GM13977 (cell line): ENCODE measurements around the gene ITGB1BP1.

Source experiments
- DNase-seq: peaks from one replicate; pipeline ENCODE4 v3.0.0; 2012; ENCODE audit warnings: low spot score
- in situ Hi-C: fragments of 300-500 bp; cut with MboI; formaldehyde crosslinking; loops from one replicate; pipeline ENCODE4 v1.12.0; 2022; ENCODE audit warnings: low sequenced_read_pairs, low pct_unique_long_range_greater_than_20kb, mixed read lengths, inconsistent platforms; ENCODE audit not compliant: unreplicated experiment
- TF ChIP-seq, protein P1 (sequence below): IDR thresholded peaks from 2 replicates; pipeline ENCODE4 v1.5.1; 2012; ENCODE audit warnings: mild to moderate bottlenecking, control low read depth; ENCODE audit not compliant: insufficient read depth; ENCODE audit errors: extremely low read depth, missing control alignments

Gene ITGB1BP1

DNA sequence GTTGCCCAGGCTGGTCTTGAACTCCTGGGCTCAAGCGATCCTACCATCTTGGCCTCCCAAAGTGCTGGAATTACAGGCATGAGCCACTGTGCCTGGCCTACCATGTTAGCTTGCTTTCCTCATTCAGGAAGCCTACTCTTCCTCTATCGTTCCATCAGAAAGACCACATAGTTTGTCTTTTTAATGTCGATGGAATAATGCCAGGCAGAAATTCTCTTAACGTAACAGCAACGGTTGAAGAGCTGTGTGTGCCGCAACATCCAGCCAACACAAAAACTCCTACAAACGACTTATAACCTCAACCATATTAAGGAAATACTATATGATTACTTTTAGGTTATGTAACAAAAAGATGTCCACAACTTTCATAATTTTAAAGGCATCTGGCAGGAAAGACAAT lies 10.5 kb downstream of the ITGB1BP1 start:
- TF ChIP-seq, protein P1, sequence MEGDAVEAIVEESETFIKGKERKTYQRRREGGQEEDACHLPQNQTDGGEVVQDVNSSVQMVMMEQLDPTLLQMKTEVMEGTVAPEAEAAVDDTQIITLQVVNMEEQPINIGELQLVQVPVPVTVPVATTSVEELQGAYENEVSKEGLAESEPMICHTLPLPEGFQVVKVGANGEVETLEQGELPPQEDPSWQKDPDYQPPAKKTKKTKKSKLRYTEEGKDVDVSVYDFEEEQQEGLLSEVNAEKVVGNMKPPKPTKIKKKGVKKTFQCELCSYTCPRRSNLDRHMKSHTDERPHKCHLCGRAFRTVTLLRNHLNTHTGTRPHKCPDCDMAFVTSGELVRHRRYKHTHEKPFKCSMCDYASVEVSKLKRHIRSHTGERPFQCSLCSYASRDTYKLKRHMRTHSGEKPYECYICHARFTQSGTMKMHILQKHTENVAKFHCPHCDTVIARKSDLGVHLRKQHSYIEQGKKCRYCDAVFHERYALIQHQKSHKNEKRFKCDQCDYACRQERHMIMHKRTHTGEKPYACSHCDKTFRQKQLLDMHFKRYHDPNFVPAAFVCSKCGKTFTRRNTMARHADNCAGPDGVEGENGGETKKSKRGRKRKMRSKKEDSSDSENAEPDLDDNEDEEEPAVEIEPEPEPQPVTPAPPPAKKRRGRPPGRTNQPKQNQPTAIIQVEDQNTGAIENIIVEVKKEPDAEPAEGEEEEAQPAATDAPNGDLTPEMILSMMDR = no peak
- in situ Hi-C loops = no loop called here
- DNase-seq = no peak

GRCh38 chr2:9410108-9410507 lies 13.2 kb downstream of the ITGB1BP1 start:
- in situ Hi-C loops = no loop called here
- DNase-seq = no peak
- TF ChIP-seq, protein P1 = no peak

DNA sequence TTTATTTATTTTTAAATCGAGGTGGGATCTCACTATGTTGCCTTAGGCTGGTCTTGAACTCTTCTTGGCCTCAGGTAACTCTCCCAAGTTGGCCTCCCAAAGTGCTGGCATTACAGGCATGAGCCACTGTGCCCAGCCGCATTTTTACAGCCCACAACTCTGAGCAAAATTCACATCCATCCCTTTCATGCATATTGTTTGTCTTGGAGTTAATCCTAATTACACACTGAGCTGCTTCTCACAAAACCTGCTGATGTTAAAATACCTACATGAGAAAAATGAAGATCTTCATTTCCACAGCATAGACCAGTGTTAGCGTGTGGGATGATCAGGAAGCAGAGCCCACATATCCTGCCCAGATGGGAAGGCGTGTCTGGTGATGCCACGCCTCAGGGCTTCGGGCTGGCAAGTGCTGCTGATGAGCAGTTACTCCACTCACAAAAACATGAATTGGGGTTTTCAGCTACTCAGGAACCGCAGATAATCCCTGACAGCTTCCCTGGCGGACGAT lies 14.6 kb downstream of the ITGB1BP1 start:
- in situ Hi-C loops = no loop called here
- DNase-seq = no peak
- TF ChIP-seq, protein P1 = no peak

GRCh38 chr2:9407363-9407811 lies 15.9 kb downstream of the ITGB1BP1 start:
- DNase-seq = no peak
- TF ChIP-seq, protein P1 = no peak
- in situ Hi-C loops = no loop called here

DNA sequence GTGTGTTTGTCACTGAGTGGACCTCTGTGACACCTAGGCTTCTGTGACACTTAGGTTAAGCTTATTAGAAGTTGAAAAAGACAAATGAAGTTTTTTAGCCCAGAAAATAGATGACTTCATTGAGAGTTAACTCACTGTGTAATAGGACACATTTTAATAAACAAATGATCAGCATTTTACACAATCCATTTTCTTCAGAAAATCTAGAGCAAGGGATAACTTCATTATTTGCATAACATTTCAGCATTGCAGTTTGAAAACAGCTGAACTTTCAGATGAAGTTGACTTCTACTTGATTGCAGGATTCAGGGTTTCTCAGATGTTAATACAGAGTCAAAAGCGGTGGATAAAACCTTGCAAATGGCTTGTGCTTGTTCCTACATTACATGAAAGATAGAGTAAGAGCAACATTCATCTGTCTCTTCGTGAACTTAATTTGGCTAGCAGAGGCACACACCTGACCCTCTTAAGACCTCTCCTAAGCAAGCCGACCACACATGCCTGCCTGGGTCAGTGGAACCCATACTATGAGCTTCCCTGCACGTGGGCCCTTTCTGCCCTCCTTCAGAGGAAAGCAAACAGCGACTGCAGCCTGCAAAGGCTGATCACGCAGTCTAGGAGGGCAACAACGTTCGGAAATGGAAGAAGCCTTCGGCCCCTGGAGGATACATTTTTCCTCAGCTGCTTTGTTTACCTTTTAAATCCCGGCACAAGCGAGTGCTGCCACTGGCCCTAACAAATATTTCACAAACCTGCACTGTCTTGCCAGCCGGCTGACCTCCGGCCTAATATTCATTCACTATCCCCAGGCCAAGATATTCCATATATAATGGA lies 16.6 kb downstream of the ITGB1BP1 start:
- TF ChIP-seq, protein P1 = no peak

DNA sequence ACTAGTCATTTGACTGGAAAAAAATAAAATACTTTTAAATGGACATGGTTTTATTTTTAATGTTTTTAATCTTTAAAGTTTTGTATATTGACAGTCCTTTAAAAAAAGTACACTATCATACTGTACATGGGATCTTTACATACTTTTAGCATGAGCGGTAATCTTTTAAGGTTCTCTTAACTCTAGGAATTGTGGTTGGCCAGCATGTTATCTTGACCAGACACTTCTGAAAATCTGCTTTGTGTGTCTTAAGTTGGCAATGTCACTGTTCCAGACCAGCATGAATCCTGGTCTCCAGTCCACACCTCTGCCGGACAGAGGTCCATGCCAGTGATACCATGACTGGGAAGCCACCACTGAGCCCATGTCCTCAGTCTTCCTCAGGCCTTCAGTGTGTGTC lies 17.7 kb downstream of the ITGB1BP1 start:
- TF ChIP-seq, protein P1 = no peak
- in situ Hi-C loops = no loop called here
- no peak for DNase-seq

More for the DNA sequence above, 16.6 kb downstream of the ITGB1BP1 start:
- DNase-seq = no peak
- in situ Hi-C loops = no loop called here
